ENCODE results near the gene PTPRCAP.
"Not testable (repeated sequence)": the region's sequence is repeated elsewhere in the genome, so short reads cannot be mapped to it uniquely, and the experiment has no call there.

Gene PTPRCAP

GRCh38 chr11:67433536-67434394, 3.7 kb downstream of the PTPRCAP start:
- 95% methylated on average over 22 of the region's 22 CpGs for WGBS, 2 experiments

GRCh38 chr11:67432655-67433349, 4.7 kb downstream of the PTPRCAP start:
- H3K9me3 ChIP-seq (ENCODE audit: control insufficient read depth, low read length): no peaks in the 10 kb centered on the region
- H3K4me1 ChIP-seq (ENCODE audit: control insufficient read depth, insufficient read depth, low read length): peaks cover 7% of the 10 kb centered on the region
- H3K4me3 ChIP-seq (ENCODE audit: insufficient read depth, low read depth, low read length): no peak overlapping the region
- H3K36me3 ChIP-seq (ENCODE audit: control insufficient read depth, insufficient read depth, low read length): peaks cover 4% of the 10 kb centered on the region
- 95% methylated on average over 22 of the region's 22 CpGs for WGBS, 2 experiments
- no peak overlapping the region for H3K27ac ChIP-seq (ENCODE audit: insufficient read depth, low read depth, low read length, poor library complexity, severe bottlenecking)
- H3K27me3 ChIP-seq (ENCODE audit: control insufficient read depth, insufficient read depth, low read length, poor library complexity, severe bottlenecking): no peaks in the 10 kb centered on the region

More at GRCh38 chr11:67433536-67434394, 3.7 kb downstream of the PTPRCAP start:
- Histone ChIP-seq H3K27me3 (ENCODE audit: control insufficient read depth, insufficient read depth, low read length, poor library complexity, severe bottlenecking) (no peaks in the 10 kb centered on the region), H3K27ac (ENCODE audit: insufficient read depth, low read depth, low read length, poor library complexity, severe bottlenecking) (no peak overlapping the region), H3K9me3 (ENCODE audit: control insufficient read depth, low read length) (no peaks in the 10 kb centered on the region), H3K36me3 (ENCODE audit: control insufficient read depth, insufficient read depth, low read length) (peaks cover 4% of the 10 kb centered on the region), H3K4me3 (ENCODE audit: insufficient read depth, low read depth, low read length) (no peak overlapping the region), H3K4me1 (ENCODE audit: control insufficient read depth, insufficient read depth, low read length) (peaks cover 7% of the 10 kb centered on the region)

GRCh38 chr11:67431346-67432249, 5.9 kb downstream of the PTPRCAP start:
- Histone ChIP-seq H3K36me3 (ENCODE audit: control insufficient read depth, insufficient read depth, low read length) (peaks cover 4% of the 10 kb centered on the region), H3K27ac (ENCODE audit: insufficient read depth, low read depth, low read length, poor library complexity, severe bottlenecking) (no peak overlapping the region), H3K4me3 (ENCODE audit: insufficient read depth, low read depth, low read length) (no peak overlapping the region), H3K4me1 (ENCODE audit: control insufficient read depth, insufficient read depth, low read length) (peaks cover 7% of the 10 kb centered on the region), H3K27me3 (ENCODE audit: control insufficient read depth, insufficient read depth, low read length, poor library complexity, severe bottlenecking) (no peaks in the 10 kb centered on the region), H3K9me3 (ENCODE audit: control insufficient read depth, low read length) (no peaks in the 10 kb centered on the region)
- WGBS, 2 experiments: 94 to 95% methylated on average over 24 of the region's 24 CpGs

- H3K36me3 ChIP-seq (ENCODE audit: control insufficient read depth, insufficient read depth, low read length): peaks cover 4% of the 10 kb centered on the region
- H3K27me3 ChIP-seq (ENCODE audit: control insufficient read depth, insufficient read depth, low read length, poor library complexity, severe bottlenecking): no peaks in the 10 kb centered on the region
- H3K27ac ChIP-seq (ENCODE audit: insufficient read depth, low read depth, low read length, poor library complexity, severe bottlenecking): no peak overlapping the region
- no peak overlapping the region for H3K4me3 ChIP-seq (ENCODE audit: insufficient read depth, low read depth, low read length)
- 93 to 96% methylated on average over 11 of the region's 11 CpGs for WGBS, 2 experiments
- peaks cover 7% of the 10 kb centered on the region for H3K4me1 ChIP-seq (ENCODE audit: control insufficient read depth, insufficient read depth, low read length)
- no peaks in the 10 kb centered on the region for H3K9me3 ChIP-seq (ENCODE audit: control insufficient read depth, low read length)
Observed at GRCh38 chr11:67429722-67430121, 7.8 kb downstream of the PTPRCAP start.

- Histone ChIP-seq H3K4me1 (ENCODE audit: control insufficient read depth, insufficient read depth, low read length) (peaks cover 7% of the 10 kb centered on the region), H3K9me3 (ENCODE audit: control insufficient read depth, low read length) (no peaks in the 10 kb centered on the region), H3K36me3 (ENCODE audit: control insufficient read depth, insufficient read depth, low read length) (peaks cover 4% of the 10 kb centered on the region), H3K4me3 (ENCODE audit: insufficient read depth, low read depth, low read length) (peak overlapping the region; percentile 66), H3K27me3 (ENCODE audit: control insufficient read depth, insufficient read depth, low read length, poor library complexity, severe bottlenecking) (no peaks in the 10 kb centered on the region), H3K27ac (ENCODE audit: insufficient read depth, low read depth, low read length, poor library complexity, severe bottlenecking) (no peak overlapping the region)
- 66% methylated on average over 12 of the region's 12 CpGs for WGBS, 2 experiments
Observed at GRCh38 chr11:67429038-67429668, 8.3 kb downstream of the PTPRCAP start.

GRCh38 chr11:67428052-67429001, 9.2 kb downstream of the PTPRCAP start, which contains the start of gene RPS6KB2:
TSS of gene RPS6KB2 (plus strand) at chr11:67428494. CDS start at chr11:67428546, 52 bp downstream.
- H3K27me3 ChIP-seq (ENCODE audit: control insufficient read depth, insufficient read depth, low read length, poor library complexity, severe bottlenecking): no peaks in the 10 kb centered on the region
- H3K4me3 ChIP-seq (ENCODE audit: insufficient read depth, low read depth, low read length): peak within 1 kb of the TSS; percentile 66
- WGBS, 2 experiments: 5 to 6% methylated on average over 68 of the region's 68 CpGs
- no peaks in the 10 kb centered on the region for H3K9me3 ChIP-seq (ENCODE audit: control insufficient read depth, low read length)
- H3K27ac ChIP-seq (ENCODE audit: insufficient read depth, low read depth, low read length, poor library complexity, severe bottlenecking): peak within 1 kb of the TSS; percentile 36
- H3K4me1 ChIP-seq (ENCODE audit: control insufficient read depth, insufficient read depth, low read length): peaks cover 7% of the 10 kb centered on the region
- H3K36me3 ChIP-seq (ENCODE audit: control insufficient read depth, insufficient read depth, low read length): no peaks in the 10 kb centered on the region

- not testable (repeated sequence) for H3K9me3 ChIP-seq (ENCODE audit: control insufficient read depth, low read length); H3K4me1 ChIP-seq (ENCODE audit: control insufficient read depth, insufficient read depth, low read length); H3K36me3 ChIP-seq (ENCODE audit: control insufficient read depth, insufficient read depth, low read length); H3K27ac ChIP-seq (ENCODE audit: insufficient read depth, low read depth, low read length, poor library complexity, severe bottlenecking); H3K27me3 ChIP-seq (ENCODE audit: control insufficient read depth, insufficient read depth, low read length, poor library complexity, severe bottlenecking)
- H3K4me3 ChIP-seq (ENCODE audit: insufficient read depth, low read depth, low read length): peak overlapping the region; percentile 66
- 94% methylated on average over 19 of the region's 19 CpGs for WGBS, 2 experiments
Observed at GRCh38 chr11:67427364-67427859, 10.1 kb downstream of the PTPRCAP start.

GRCh38 chr11:67423891-67424613, 13.4 kb downstream of the PTPRCAP start:
- WGBS, 2 experiments: 92 to 93% methylated on average over 34 of the region's 34 CpGs
- Histone ChIP-seq H3K27me3 (ENCODE audit: control insufficient read depth, insufficient read depth, low read length, poor library complexity, severe bottlenecking) (peaks cover 16% of the 10 kb centered on the region), H3K27ac (ENCODE audit: insufficient read depth, low read depth, low read length, poor library complexity, severe bottlenecking) (no peak overlapping the region), H3K4me3 (ENCODE audit: insufficient read depth, low read depth, low read length) (no peak overlapping the region), H3K4me1 (ENCODE audit: control insufficient read depth, insufficient read depth, low read length) (peaks cover 8% of the 10 kb centered on the region), H3K9me3 (ENCODE audit: control insufficient read depth, low read length) (no peaks in the 10 kb centered on the region), H3K36me3 (ENCODE audit: control insufficient read depth, insufficient read depth, low read length) (no peaks in the 10 kb centered on the region)
